ENCODE measurements around the gene APAF1. TPM values are rescaled to one million over a fixed set of nuclear protein-coding genes. Genes with fewer than 3 reads are reported as not detected.

APAF1 gene
- total and polyA plus RNA-seq, 2 donors (not counting 1 experiment from before 2014, with no cell fraction given) = 9.1 to 36.9 TPM

DNA sequence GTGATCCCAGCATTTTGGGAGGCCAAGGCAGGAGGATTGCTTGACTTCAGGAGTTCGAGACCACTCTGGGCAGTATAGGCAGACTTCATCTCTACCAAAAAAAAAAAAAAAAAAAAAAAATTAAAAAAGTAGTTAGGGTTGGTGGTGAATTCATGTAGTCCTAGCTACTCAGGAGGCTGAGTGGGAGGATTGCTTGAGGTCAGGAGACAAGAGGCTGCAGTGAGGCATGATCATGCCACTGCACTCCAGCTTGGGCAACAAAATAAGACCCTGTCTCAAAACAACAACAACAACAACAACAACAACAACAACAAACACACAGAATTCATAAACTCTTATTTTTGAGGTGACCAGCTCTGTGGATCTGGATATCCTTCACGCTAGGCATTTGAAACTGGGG lies 34.5 kb upstream of the APAF1 start:
- ATAC-seq (ENCODE audit: low read depth) = no peak
- no peak overlapping the region for H3K27ac Mint-ChIP-seq
- Histone ChIP-seq H3K27ac (ENCODE audit: low read length in 2 of 2) (no peak overlapping the region), H3K79me2 (ENCODE audit: control insufficient read depth, insufficient read depth, low read length) (no peaks in the 10 kb centered on the region), H3K4me2 (replicated peaks; ENCODE audit: low read depth, low read length, poor library complexity, severe bottlenecking) (no peak overlapping the region), H3K4me3 (ENCODE audit: control extremely low read depth in 1 of 5, extremely low read depth in 1 of 5, insufficient read depth in 1 of 5, low read depth in 2 of 5, low read length in 4 of 5) (no peak overlapping the region), H3K9me3 (ENCODE audit: control extremely low read depth in 1 of 3, control insufficient read depth in 2 of 3, insufficient read depth in 1 of 3, low read length in 2 of 3) (no peaks in the 10 kb centered on the region), H2AFZ (ENCODE audit: insufficient read depth, low read depth, low read length, poor library complexity, severe bottlenecking) (no peak overlapping the region), H3K36me3 (replicated peaks in 1 of 2; ENCODE audit: control extremely low read depth in 1 of 2, control insufficient read depth in 1 of 2, extremely low read depth in 1 of 2, insufficient read depth in 2 of 2, low read length in 1 of 2) (peaks cover 0 to 2% of the 10 kb centered on the region in 2 experiments), H3K27me3 (replicated peaks in 1 of 4; ENCODE audit: control extremely low read depth in 1 of 4, control insufficient read depth in 3 of 4, insufficient read depth in 4 of 4, low read length in 3 of 4) (no peaks in the 10 kb centered on the region), H4K20me1 (ENCODE audit: control insufficient read depth, insufficient read depth, low read length, poor library complexity, severe bottlenecking) (no peaks in the 10 kb centered on the region), H3K9ac (ENCODE audit: low read length) (no peak overlapping the region), H3K4me1 (ENCODE audit: control insufficient read depth in 2 of 2, insufficient read depth in 2 of 2, low read length in 2 of 2) (peaks cover 18 to 25% of the 10 kb centered on the region in 2 donors)
- intact Hi-C loops (cut with micrococcal nuclease) = no loop called here
- POLR2A ChIA-PET = interaction anchor here (0.6 to 0.7 kb wide), 2 partner anchors 17 to 43 kb away, joined by 3 to 6 read pairs; partner anchors contain the start of gene SLC25A3
- CTCF ChIA-PET = interaction anchor here (1.3 to 1.4 kb wide), 2 partner anchors 18 to 26 kb away, joined by 3 to 4 read pairs; no protein-coding TSS in a partner anchor
- H3K9me3 Mint-ChIP-seq (ENCODE audit: insufficient read depth) = no peaks in the 10 kb centered on the region
- peaks cover 36% of the 10 kb centered on the region for H3K4me1 Mint-ChIP-seq
- TF ChIP-seq EZH2 (IDR thresholded peaks at IDR 0.05; ENCODE audit: borderline replicate concordance, insufficient read depth, low read depth, low read length, poor library complexity, severe bottlenecking) = no peak
- TF ChIP-seq, protein P1, sequence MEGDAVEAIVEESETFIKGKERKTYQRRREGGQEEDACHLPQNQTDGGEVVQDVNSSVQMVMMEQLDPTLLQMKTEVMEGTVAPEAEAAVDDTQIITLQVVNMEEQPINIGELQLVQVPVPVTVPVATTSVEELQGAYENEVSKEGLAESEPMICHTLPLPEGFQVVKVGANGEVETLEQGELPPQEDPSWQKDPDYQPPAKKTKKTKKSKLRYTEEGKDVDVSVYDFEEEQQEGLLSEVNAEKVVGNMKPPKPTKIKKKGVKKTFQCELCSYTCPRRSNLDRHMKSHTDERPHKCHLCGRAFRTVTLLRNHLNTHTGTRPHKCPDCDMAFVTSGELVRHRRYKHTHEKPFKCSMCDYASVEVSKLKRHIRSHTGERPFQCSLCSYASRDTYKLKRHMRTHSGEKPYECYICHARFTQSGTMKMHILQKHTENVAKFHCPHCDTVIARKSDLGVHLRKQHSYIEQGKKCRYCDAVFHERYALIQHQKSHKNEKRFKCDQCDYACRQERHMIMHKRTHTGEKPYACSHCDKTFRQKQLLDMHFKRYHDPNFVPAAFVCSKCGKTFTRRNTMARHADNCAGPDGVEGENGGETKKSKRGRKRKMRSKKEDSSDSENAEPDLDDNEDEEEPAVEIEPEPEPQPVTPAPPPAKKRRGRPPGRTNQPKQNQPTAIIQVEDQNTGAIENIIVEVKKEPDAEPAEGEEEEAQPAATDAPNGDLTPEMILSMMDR (IDR thresholded peaks at IDR 0.05) = no peak
- H3K4me3 Mint-ChIP-seq = no peak overlapping the region
- no peak for DNase-seq
- WGBS (ENCODE audit: insufficient coverage) = no CpG with 5 or more reads among the region's 2 CpGs
- no peaks in the 10 kb centered on the region for H3K27me3 Mint-ChIP-seq

DNA sequence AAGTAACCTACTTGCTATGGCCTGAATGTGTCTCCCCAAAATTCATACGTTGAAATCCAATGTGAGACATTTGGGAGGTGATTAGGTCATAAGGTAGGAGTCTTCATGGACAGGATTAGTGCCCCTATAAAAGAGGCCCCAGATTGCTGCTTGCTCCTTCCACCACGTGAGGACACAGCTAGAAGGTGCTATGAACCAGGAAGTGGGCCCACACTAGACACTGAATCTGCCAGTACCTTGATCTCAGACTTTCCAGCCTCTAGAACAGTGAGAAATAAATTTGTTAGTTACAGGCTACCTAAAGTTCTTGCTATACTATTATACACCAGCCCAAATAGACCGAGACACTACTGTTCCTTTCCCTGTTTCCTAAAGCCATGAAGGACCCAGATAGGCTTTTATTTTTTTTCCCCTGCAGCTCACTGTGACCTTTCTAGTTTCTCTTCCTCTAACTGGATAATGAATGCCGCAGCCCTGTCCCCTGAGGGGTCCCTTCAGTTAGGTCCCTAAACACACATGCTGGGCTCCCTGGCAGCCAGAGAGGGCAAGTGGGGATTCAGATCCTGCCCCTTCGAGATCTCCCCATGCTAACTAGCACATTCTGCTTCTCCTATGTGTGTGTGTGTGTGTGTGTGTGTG lies 32.3 kb upstream of the APAF1 start:
- peak overlapping the region; percentile 14 for H3K9ac ChIP-seq (ENCODE audit: low read length)
- peaks cover 14 to 16% of the 10 kb centered on the region in 2 donors for H3K4me1 ChIP-seq (ENCODE audit: control insufficient read depth in 2 of 2, insufficient read depth in 2 of 2, low read length in 2 of 2)
- no peaks in the 10 kb centered on the region for H3K27me3 ChIP-seq (replicated peaks in 1 of 4; ENCODE audit: control extremely low read depth in 1 of 4, control insufficient read depth in 3 of 4, insufficient read depth in 4 of 4, low read length in 3 of 4)
- TF ChIP-seq, protein P1 (IDR thresholded peaks at IDR 0.05) = no peak
- TF ChIP-seq EZH2 (IDR thresholded peaks at IDR 0.05; ENCODE audit: borderline replicate concordance, insufficient read depth, low read depth, low read length, poor library complexity, severe bottlenecking) = no peak
- no peaks in the 10 kb centered on the region for H4K20me1 ChIP-seq (ENCODE audit: control insufficient read depth, insufficient read depth, low read length, poor library complexity, severe bottlenecking)
- H3K4me3 ChIP-seq (ENCODE audit: control extremely low read depth in 1 of 5, extremely low read depth in 1 of 5, insufficient read depth in 1 of 5, low read depth in 2 of 5, low read length in 4 of 5) = peak overlapping the region in 1 of 5 experiments; percentile 15
- H3K79me2 ChIP-seq (ENCODE audit: control insufficient read depth, insufficient read depth, low read length) = no peaks in the 10 kb centered on the region
- H3K9me3 ChIP-seq (ENCODE audit: control extremely low read depth in 1 of 3, control insufficient read depth in 2 of 3, insufficient read depth in 1 of 3, low read length in 2 of 3) = no peaks in the 10 kb centered on the region
- peak overlapping the region; percentile 95 for H3K27ac Mint-ChIP-seq
- intact Hi-C loops (cut with micrococcal nuclease) = loop anchor here (1.0 kb wide), 2 partner anchors 20 to 31 kb away; partner anchors contain the start of genes IKBIP and SLC25A3
- H3K27me3 Mint-ChIP-seq = no peaks in the 10 kb centered on the region
- 14% methylated on average over 3 of the region's 5 CpGs for WGBS (ENCODE audit: insufficient coverage)
- CTCF ChIA-PET = interaction anchor here (0.8 to 2.9 kb wide), 6 partner anchors 16 to 46 kb away, joined by 3 to 11 read pairs (median 4); partner anchors contain the start of gene IKBIP
- H3K4me1 Mint-ChIP-seq = peaks cover 24% of the 10 kb centered on the region
- peak overlapping the region; percentile 61 for H3K4me2 ChIP-seq (replicated peaks; ENCODE audit: low read depth, low read length, poor library complexity, severe bottlenecking)
- H3K4me3 Mint-ChIP-seq = peak overlapping the region; percentile 62
- peak overlapping the region; percentile 69 for H2AFZ ChIP-seq (ENCODE audit: insufficient read depth, low read depth, low read length, poor library complexity, severe bottlenecking)
- POLR2A ChIA-PET = interaction anchor here (0.6 to 1.8 kb wide), 5 partner anchors 9 to 46 kb away, joined by 3 to 6 read pairs (median 4); partner anchors contain the start of gene SLC25A3
- H3K27ac ChIP-seq (ENCODE audit: low read length in 2 of 2) = peak overlapping the region; percentile 63 to 67
- DNase-seq = peak; percentile 86
- peaks cover 0 to 2% of the 10 kb centered on the region in 2 experiments for H3K36me3 ChIP-seq (replicated peaks in 1 of 2; ENCODE audit: control extremely low read depth in 1 of 2, control insufficient read depth in 1 of 2, extremely low read depth in 1 of 2, insufficient read depth in 2 of 2, low read length in 1 of 2)
- no peaks in the 10 kb centered on the region for H3K9me3 Mint-ChIP-seq (ENCODE audit: insufficient read depth)
- ATAC-seq (ENCODE audit: low read depth) = peak; percentile 93
